ENCODE results near the gene DLG2. TPM values are rescaled to one million over a fixed set of nuclear protein-coding genes. Genes with fewer than 3 reads are reported as not detected.

Gene DLG2
- total and polyA plus RNA-seq, 2 of the 8 experiments (the other 6 are each of a cell fraction or from before 2014, with no cell fraction given): 1.7 to 14.3 TPM

GRCh38 chr11:84817998-84818397 is 809.1 kb downstream of the DLG2 start:
- Histone ChIP-seq H3K4ac (replicated peaks; ENCODE audit: insufficient read length, low read depth, low read length) (no peak overlapping the region), H4K91ac (replicated peaks; ENCODE audit: insufficient read length, low read length) (no peak overlapping the region), H3K36me3 (ENCODE audit: control insufficient read depth in 2 of 4, insufficient read depth in 4 of 4, low read length in 3 of 4) (no peaks in the 10 kb centered on the region), H3K4me1 (replicated peaks in 1 of 4; ENCODE audit: control insufficient read depth in 3 of 4, insufficient read depth in 4 of 4, low read length in 3 of 4) (no peaks in the 10 kb centered on the region), H3K23ac (ENCODE audit: insufficient read length) (no peak overlapping the region), H3K56ac (replicated peaks; ENCODE audit: insufficient read length, low read depth, low read length) (no peak overlapping the region), H3K14ac (ENCODE audit: insufficient read length) (no peak overlapping the region), H2BK12ac (ENCODE audit: low read depth, low read length) (no peak overlapping the region), H3K79me1 (ENCODE audit: low read depth, low read length) (no peaks in the 10 kb centered on the region), H4K20me1 (replicated peaks in 1 of 2; ENCODE audit: control insufficient read depth in 1 of 2, insufficient read depth in 2 of 2, low read length in 2 of 2) (no peaks in the 10 kb centered on the region), H2BK15ac (ENCODE audit: low read length) (no peak overlapping the region), H3K79me2 (ENCODE audit: control insufficient read depth in 1 of 2, insufficient read depth in 2 of 2, low read length in 2 of 2) (no peaks in the 10 kb centered on the region), H3K27me3 (replicated peaks in 1 of 4; ENCODE audit: control insufficient read depth in 3 of 4, extremely low read depth in 1 of 4, insufficient read depth in 3 of 4, low read length in 3 of 4) (no peaks in the 10 kb centered on the region), H2AFZ (ENCODE audit: low read length) (no peak overlapping the region), H3K4me2 (ENCODE audit: insufficient read depth in 1 of 2, low read depth in 2 of 2, low read length in 2 of 2) (no peak overlapping the region), H2BK5ac (ENCODE audit: low read depth, low read length) (no peak overlapping the region), H3K4me3 (ENCODE audit: extremely low read depth in 1 of 4, insufficient read depth in 2 of 4, low read depth in 3 of 4, low read length in 4 of 4) (no peak overlapping the region), H2BK20ac (ENCODE audit: low read length) (no peak overlapping the region), H4K8ac (ENCODE audit: extremely low read depth, insufficient read depth, low read length) (no peak overlapping the region), H3K23me2 (ENCODE audit: low read depth, low read length) (no peaks in the 10 kb centered on the region; the same call in 1 of the 2 replicates), H3K9ac (replicated peaks in 1 of 4; ENCODE audit: extremely low read depth in 1 of 4, low read depth in 3 of 4, low read length in 3 of 4) (no peak overlapping the region), H3K9me3 (ENCODE audit: insufficient read depth in 2 of 2, low read depth in 1 of 2, low read length in 1 of 2) (no peaks in the 10 kb centered on the region), H2AK5ac (ENCODE audit: low read depth, low read length) (no peak overlapping the region), H2BK120ac (replicated peaks; ENCODE audit: low read depth, low read length) (no peak overlapping the region), H3K27ac (ENCODE audit: low read depth, low read length) (no peak overlapping the region), H4K5ac (ENCODE audit: insufficient read length, low read depth, low read length) (no peak overlapping the region), H3K18ac (ENCODE audit: extremely low read depth, low read length) (no peak overlapping the region)
- ChIA-PET POLR2A (ENCODE audit: partially characterized antibody) (no interaction called here), CTCF (ENCODE audit: partially characterized antibody) (interaction anchor here (0.9 kb wide), 1 partner anchor 37 kb away, joined by 3 read pairs; no protein-coding TSS in a partner anchor)
- WGBS, 2 experiments (ENCODE audit: extremely low coverage in 1 of 2, insufficient coverage in 1 of 2, insufficient read length in 1 of 2, insufficient replicate concordance in 2 of 2, low coverage in 1 of 2, low lambda C conversion rate in 2 of 2, missing lambda C conversion rate in 1 of 2): 62% methylated on average over 3 of the region's 3 CpGs; no CpG with 5 or more reads in 1 of the 2 experiments
- DNase-seq (ENCODE audit: low read depth in 1 of 2, low spot score in 2 of 2) (no peak), FAIRE-seq (no peak)
- TF ChIP-seq JUN (IDR thresholded peaks at IDR 0.05; ENCODE audit: low read depth, low read length): no peak
- TF ChIP-seq ASH2L (IDR thresholded peaks at IDR 0.05; ENCODE audit: low read length): no peak
- TF ChIP-seq GABPA (IDR thresholded peaks at IDR 0.05; ENCODE audit: borderline replicate concordance, insufficient read depth, low read length): no peak
- TF ChIP-seq RXRA (IDR thresholded peaks at IDR 0.05; ENCODE audit: insufficient read depth, low read depth, low read length): no peak
- no peak for TF ChIP-seq POLR2AphosphoS5 (IDR thresholded peaks at IDR 0.05; ENCODE audit: low read depth, low read length)
- TF ChIP-seq SP1 (IDR thresholded peaks at IDR 0.05; ENCODE audit: low read depth, low read length): no peak
- TF ChIP-seq, protein P1, sequence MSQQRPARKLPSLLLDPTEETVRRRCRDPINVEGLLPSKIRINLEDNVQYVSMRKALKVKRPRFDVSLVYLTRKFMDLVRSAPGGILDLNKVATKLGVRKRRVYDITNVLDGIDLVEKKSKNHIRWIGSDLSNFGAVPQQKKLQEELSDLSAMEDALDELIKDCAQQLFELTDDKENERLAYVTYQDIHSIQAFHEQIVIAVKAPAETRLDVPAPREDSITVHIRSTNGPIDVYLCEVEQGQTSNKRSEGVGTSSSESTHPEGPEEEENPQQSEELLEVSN (IDR thresholded peaks at IDR 0.05): no peak
- no peak for TF ChIP-seq BCL11A (IDR thresholded peaks at IDR 0.05; ENCODE audit: low read depth in 2 of 2, low read length in 2 of 2)
- TF ChIP-seq, protein P2, sequence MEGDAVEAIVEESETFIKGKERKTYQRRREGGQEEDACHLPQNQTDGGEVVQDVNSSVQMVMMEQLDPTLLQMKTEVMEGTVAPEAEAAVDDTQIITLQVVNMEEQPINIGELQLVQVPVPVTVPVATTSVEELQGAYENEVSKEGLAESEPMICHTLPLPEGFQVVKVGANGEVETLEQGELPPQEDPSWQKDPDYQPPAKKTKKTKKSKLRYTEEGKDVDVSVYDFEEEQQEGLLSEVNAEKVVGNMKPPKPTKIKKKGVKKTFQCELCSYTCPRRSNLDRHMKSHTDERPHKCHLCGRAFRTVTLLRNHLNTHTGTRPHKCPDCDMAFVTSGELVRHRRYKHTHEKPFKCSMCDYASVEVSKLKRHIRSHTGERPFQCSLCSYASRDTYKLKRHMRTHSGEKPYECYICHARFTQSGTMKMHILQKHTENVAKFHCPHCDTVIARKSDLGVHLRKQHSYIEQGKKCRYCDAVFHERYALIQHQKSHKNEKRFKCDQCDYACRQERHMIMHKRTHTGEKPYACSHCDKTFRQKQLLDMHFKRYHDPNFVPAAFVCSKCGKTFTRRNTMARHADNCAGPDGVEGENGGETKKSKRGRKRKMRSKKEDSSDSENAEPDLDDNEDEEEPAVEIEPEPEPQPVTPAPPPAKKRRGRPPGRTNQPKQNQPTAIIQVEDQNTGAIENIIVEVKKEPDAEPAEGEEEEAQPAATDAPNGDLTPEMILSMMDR (IDR thresholded peaks at IDR 0.05; ENCODE audit: control extremely low read depth in 1 of 3, insufficient read depth in 1 of 3, low read depth in 1 of 3, low read length in 3 of 3): no peak
- TF ChIP-seq SIN3A (conservative IDR thresholded peaks at IDR 0.05 in 1 of 2, IDR thresholded peaks at IDR 0.05 in 1 of 2; ENCODE audit: low read depth in 1 of 2, low read length in 2 of 2): no peak
- no peak for TF ChIP-seq RBBP5 (IDR thresholded peaks at IDR 0.05; ENCODE audit: borderline replicate concordance, low read depth, low read length)
